K562 (cell line): ENCODE results near the gene PPP1CB.

ENCODE experiments used
- HDAC2 ChIP-seq: fragments of 450-650 bp; IDR thresholded peaks from 2 replicates; pipeline ENCODE4 v1.6.1; 2016; ENCODE audit warnings: mild to moderate bottlenecking
- MEF2A ChIP-seq: IDR thresholded peaks from 2 replicates; pipeline ENCODE4 v1.6.1; 2011; ENCODE audit warnings: low read depth, mild to moderate bottlenecking, low read length, moderate library complexity; ENCODE audit not compliant: control insufficient read depth
- RUNX1 ChIP-seq: sonication (generic); IDR thresholded peaks from 2 replicates; pipeline ENCODE4 v1.6.1; 2016; ENCODE audit warnings: antibody characterized with exemption, low read depth

- TF ChIP-seq RUNX1 (0 out of 2 replicates have a peak, but pooled peaks have one; percentile 38), MEF2A (no peak), HDAC2 (0 out of 2 replicates have a peak, but pooled peaks have one; percentile 45)
These were observed at the start of gene PPP1CB for GRCh38 chr2:28751252-28751955.
